ENCODE data around the gene EIF3L.

The EIF3L gene

GRCh38 chr22:37848587-37849088 lies 581 bp upstream of the EIF3L start:
- FAIRE-seq (peak; percentile 36), DNase-seq (ENCODE audit: extremely low spot score, insufficient read length, low read depth) (no peak)

- DNase-seq (ENCODE audit: extremely low spot score, insufficient read length, low read depth) (no peak), FAIRE-seq (no peak)
Measured at GRCh38 chr22:37850801-37851200, 1.6 kb downstream of the EIF3L start.

GRCh38 chr22:37852418-37852817 lies 3.2 kb downstream of the EIF3L start:
- no peak for DNase-seq (ENCODE audit: extremely low spot score, insufficient read length, low read depth)
- no peak for FAIRE-seq

GRCh38 chr22:37854946-37855345 lies 5.7 kb downstream of the EIF3L start:
- FAIRE-seq (no peak), DNase-seq (ENCODE audit: extremely low spot score, insufficient read length, low read depth) (no peak)

- FAIRE-seq (no peak), DNase-seq (ENCODE audit: extremely low spot score, insufficient read length, low read depth) (no peak)
Measured at GRCh38 chr22:37855462-37855861, 6.2 kb downstream of the EIF3L start.

- FAIRE-seq, result no peak
Measured at GRCh38 chr22:37860796-37861421, 11.7 kb downstream of the EIF3L start.

GRCh38 chr22:37862570-37863325 lies 13.5 kb downstream of the EIF3L start:
- FAIRE-seq (no peak), DNase-seq (ENCODE audit: extremely low spot score, insufficient read length, low read depth) (no peak)

More at GRCh38 chr22:37860796-37861421, 11.7 kb downstream of the EIF3L start:
- no peak for DNase-seq (ENCODE audit: extremely low spot score, insufficient read length, low read depth)

- DNase-seq (ENCODE audit: extremely low spot score, insufficient read length, low read depth), result no peak
- no peak for FAIRE-seq
Measured at GRCh38 chr22:37865510-37865909, 16.3 kb downstream of the EIF3L start.

GRCh38 chr22:37870273-37870672 lies 21.1 kb downstream of the EIF3L start:
- FAIRE-seq, result no peak
- DNase-seq (ENCODE audit: extremely low spot score, insufficient read length, low read depth), result no peak

GRCh38 chr22:37880668-37881440 lies 31.6 kb downstream of the EIF3L start:
- DNase-seq (ENCODE audit: extremely low spot score, insufficient read length, low read depth) (no peak), FAIRE-seq (no peak)

- DNase-seq (ENCODE audit: extremely low spot score, insufficient read length, low read depth) (no peak), FAIRE-seq (no peak)
Measured at GRCh38 chr22:37884420-37884819, 35.2 kb downstream of the EIF3L start.

- no peak for FAIRE-seq
Measured at GRCh38 chr22:37887584-37888378, 38.6 kb downstream of the EIF3L start.

GRCh38 chr22:37891926-37892325 lies 42.7 kb downstream of the EIF3L start:
- FAIRE-seq, result no peak

More at GRCh38 chr22:37887584-37888378, 38.6 kb downstream of the EIF3L start:
- no peak for DNase-seq (ENCODE audit: extremely low spot score, insufficient read length, low read depth)

GRCh38 chr22:37892566-37893335 lies 43.5 kb downstream of the EIF3L start:
- FAIRE-seq, result no peak
- no peak for DNase-seq (ENCODE audit: extremely low spot score, insufficient read length, low read depth)

More at GRCh38 chr22:37891926-37892325, 42.7 kb downstream of the EIF3L start:
- no peak for DNase-seq (ENCODE audit: extremely low spot score, insufficient read length, low read depth)

- FAIRE-seq (no peak), DNase-seq (ENCODE audit: extremely low spot score, insufficient read length, low read depth) (no peak)
Measured at GRCh38 chr22:37893583-37893983, 44.4 kb downstream of the EIF3L start.

GRCh38 chr22:37894939-37895670 lies 45.9 kb downstream of the EIF3L start:
- DNase-seq (ENCODE audit: extremely low spot score, insufficient read length, low read depth) (no peak), FAIRE-seq (no peak)

- FAIRE-seq, result peak; percentile 92
Measured at GRCh38 chr22:37896181-37896592, 47.0 kb downstream of the EIF3L start.

GRCh38 chr22:37896939-37897338 lies 47.7 kb downstream of the EIF3L start:
- no peak for FAIRE-seq
- no peak for DNase-seq (ENCODE audit: extremely low spot score, insufficient read length, low read depth)

More at GRCh38 chr22:37896181-37896592, 47.0 kb downstream of the EIF3L start:
- DNase-seq (ENCODE audit: extremely low spot score, insufficient read length, low read depth), result peak; percentile 58
